ENCODE measurements around the gene CELA2A.

DNA sequence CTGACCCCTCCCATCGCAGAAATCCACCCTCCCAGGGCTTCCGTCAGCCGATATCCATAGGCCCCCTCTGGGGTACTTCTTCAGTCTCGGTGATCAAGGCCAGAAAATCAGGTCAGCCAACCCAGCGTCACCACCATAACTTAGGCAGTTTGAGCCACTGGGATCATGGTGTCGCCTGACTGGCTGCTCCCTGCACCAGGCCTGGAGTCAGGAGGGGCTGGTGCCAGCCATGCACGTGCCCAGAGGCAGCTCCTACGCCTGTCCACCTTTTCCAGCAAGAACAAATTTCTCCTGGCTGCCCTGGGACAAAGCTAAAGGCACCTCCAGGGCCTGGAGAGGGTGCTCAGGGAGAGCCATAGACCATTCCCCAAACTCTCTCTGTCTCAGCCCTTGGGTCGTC lies 23.1 kb upstream of the CELA2A start:
- TF ChIP-seq POLR2A (IDR thresholded peaks at IDR 0.05; ENCODE audit: low read depth, low read length) (no peak), POLR2AphosphoS5 (IDR thresholded peaks at IDR 0.05; ENCODE audit: low read depth, low read length) (no peak), TAF1 (IDR thresholded peaks at IDR 0.05; ENCODE audit: low read depth, low read length) (no peak), SPI1 (IDR thresholded peaks at IDR 0.05; ENCODE audit: low read depth, low read length) (no peak), PAX5 (IDR thresholded peaks at IDR 0.05; ENCODE audit: insufficient read depth, low read length, severe bottlenecking) (no peak)
